ENCODE results near the gene CRACR2A.

Gene CRACR2A

DNA sequence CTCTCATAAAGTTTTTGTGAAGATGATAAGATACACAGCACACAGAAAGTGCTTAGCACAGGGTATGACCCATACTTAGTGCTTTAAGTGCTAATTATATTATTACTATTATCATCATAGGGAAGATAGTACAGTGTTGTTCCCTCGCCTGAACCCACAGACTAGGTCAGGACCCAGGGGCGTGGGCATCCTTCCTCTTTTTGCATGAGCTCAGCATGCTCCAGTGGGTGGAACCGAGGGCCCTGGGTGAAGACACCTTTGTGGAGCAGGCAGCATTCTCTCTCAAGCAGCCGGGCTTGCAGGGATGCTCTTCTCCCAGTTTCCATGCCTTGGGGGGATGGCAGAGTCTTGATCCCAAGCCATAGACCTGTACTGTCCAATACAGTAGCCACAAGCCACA is 34.8 kb downstream of the CRACR2A start:
- Histone ChIP-seq H4K20me1 (ENCODE audit: insufficient read depth, low read length) (0 out of 2 replicates have a peak, but pooled peaks cover 3% of the 10 kb centered on the region), H3K9me3 (ENCODE audit: insufficient read depth, low read length) (0 out of 2 replicates have a peak, but pooled peaks cover 3% of the 10 kb centered on the region), H3K27ac (ENCODE audit: low read length) (no peak overlapping the region), H2AFZ (ENCODE audit: low read depth, low read length) (no peak overlapping the region), H3K9ac (ENCODE audit: low read length) (no peak overlapping the region), H3K4me1 (ENCODE audit: low read length) (no peaks in the 10 kb centered on the region), H3K79me2 (ENCODE audit: low read length) (no peaks in the 10 kb centered on the region), H3K36me3 (replicated peaks; ENCODE audit: low read depth, low read length) (peaks cover 27% of the 10 kb centered on the region), H3K4me3 (ENCODE audit: low read length) (no peak overlapping the region), H3K27me3 (ENCODE audit: low read depth, low read length) (no peaks in the 10 kb centered on the region), H3K4me2 (ENCODE audit: low read length) (no peak overlapping the region)
- no peak for TF ChIP-seq CTCF (IDR thresholded peaks at IDR 0.05; ENCODE audit: low read depth, low read length)
- TF ChIP-seq EZH2phosphoT487 (IDR thresholded peaks at IDR 0.05; ENCODE audit: low read depth): no peak

DNA sequence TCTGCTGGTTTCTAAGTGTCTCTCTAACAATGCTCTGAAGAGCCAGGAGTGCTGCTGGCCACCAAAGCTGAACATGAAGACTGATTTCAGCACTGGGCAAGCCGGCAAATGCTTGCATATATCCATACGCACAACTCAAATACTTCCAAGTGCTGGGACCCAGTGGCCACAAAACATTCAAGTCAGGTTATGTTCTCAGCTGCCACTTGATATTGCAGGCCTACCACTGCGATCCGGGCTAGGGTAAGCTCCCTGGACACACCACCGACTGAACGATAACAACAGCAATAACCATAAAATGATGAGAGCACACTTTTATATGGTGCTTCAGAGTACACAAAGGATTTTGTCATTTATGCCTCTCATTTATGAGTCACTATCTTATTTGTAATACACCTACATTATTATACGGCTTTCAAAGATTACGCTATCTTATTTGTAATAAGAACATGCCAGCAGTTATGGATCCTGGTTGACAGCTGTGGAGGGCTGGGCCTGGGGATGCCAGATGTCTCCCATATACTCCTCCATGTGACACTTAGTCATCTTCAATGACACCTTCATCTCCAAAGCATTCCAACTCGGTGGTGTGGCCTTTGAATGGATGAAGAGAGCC is 35.5 kb downstream of the CRACR2A start:
- no peaks in the 10 kb centered on the region for H3K4me1 ChIP-seq (ENCODE audit: low read length)
- TF ChIP-seq EZH2phosphoT487 (IDR thresholded peaks at IDR 0.05; ENCODE audit: low read depth) (no peak), CTCF (IDR thresholded peaks at IDR 0.05; ENCODE audit: low read depth, low read length) (no peak)
- no peak overlapping the region for H3K4me3 ChIP-seq (ENCODE audit: low read length)
- no peak overlapping the region for H3K4me2 ChIP-seq (ENCODE audit: low read length)
- H3K79me2 ChIP-seq (ENCODE audit: low read length): no peaks in the 10 kb centered on the region
- no peak overlapping the region for H2AFZ ChIP-seq (ENCODE audit: low read depth, low read length)
- H3K9ac ChIP-seq (ENCODE audit: low read length): no peak overlapping the region
- H4K20me1 ChIP-seq (ENCODE audit: insufficient read depth, low read length): 0 out of 2 replicates have a peak, but pooled peaks cover 3% of the 10 kb centered on the region
- H3K27ac ChIP-seq (ENCODE audit: low read length): no peak overlapping the region
- H3K27me3 ChIP-seq (ENCODE audit: low read depth, low read length): no peaks in the 10 kb centered on the region
- peaks cover 20% of the 10 kb centered on the region for H3K36me3 ChIP-seq (replicated peaks; ENCODE audit: low read depth, low read length)
- H3K9me3 ChIP-seq (ENCODE audit: insufficient read depth, low read length): no peaks in the 10 kb centered on the region

DNA sequence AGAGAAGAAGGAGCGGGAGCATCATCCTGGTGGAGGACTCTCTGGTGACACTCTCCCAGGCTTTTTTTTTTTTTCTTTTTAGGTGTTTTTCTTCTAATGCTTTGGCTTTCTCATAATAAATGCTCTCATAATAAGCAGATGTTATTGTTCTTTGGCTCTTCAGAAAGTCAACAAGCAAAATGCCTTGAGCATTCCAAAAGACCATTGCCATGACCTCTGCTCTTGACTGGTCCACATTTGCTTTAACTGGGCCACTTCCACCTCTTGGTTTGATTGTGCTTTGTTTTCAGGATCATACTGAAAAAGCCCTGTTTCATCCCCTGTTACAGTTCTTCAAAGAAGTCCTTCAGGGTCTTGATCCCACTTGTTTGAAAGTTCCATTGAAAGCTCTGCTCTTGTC is 36.9 kb downstream of the CRACR2A start:
- no peak overlapping the region for H2AFZ ChIP-seq (ENCODE audit: low read depth, low read length)
- H3K4me2 ChIP-seq (ENCODE audit: low read length): no peak overlapping the region
- H3K9ac ChIP-seq (ENCODE audit: low read length): no peak overlapping the region
- H3K4me1 ChIP-seq (ENCODE audit: low read length): no peaks in the 10 kb centered on the region
- TF ChIP-seq CTCF (IDR thresholded peaks at IDR 0.05; ENCODE audit: low read depth, low read length): no peak
- TF ChIP-seq EZH2phosphoT487 (IDR thresholded peaks at IDR 0.05; ENCODE audit: low read depth): no peak
- H3K4me3 ChIP-seq (ENCODE audit: low read length): no peak overlapping the region
- peaks cover 16% of the 10 kb centered on the region for H3K36me3 ChIP-seq (replicated peaks; ENCODE audit: low read depth, low read length)
- no peaks in the 10 kb centered on the region for H3K27me3 ChIP-seq (ENCODE audit: low read depth, low read length)
- H3K79me2 ChIP-seq (ENCODE audit: low read length): no peaks in the 10 kb centered on the region
- 0 out of 2 replicates have a peak, but pooled peaks cover 3% of the 10 kb centered on the region for H4K20me1 ChIP-seq (ENCODE audit: insufficient read depth, low read length)
- H3K9me3 ChIP-seq (ENCODE audit: insufficient read depth, low read length): no peaks in the 10 kb centered on the region
- H3K27ac ChIP-seq (ENCODE audit: low read length): no peak overlapping the region

GRCh38 chr12:3713947-3714346 is 39.0 kb downstream of the CRACR2A start:
- H3K4me1 ChIP-seq (ENCODE audit: low read length): peaks cover 4% of the 10 kb centered on the region
- H3K27ac ChIP-seq (ENCODE audit: low read length): no peak overlapping the region
- no peaks in the 10 kb centered on the region for H3K79me2 ChIP-seq (ENCODE audit: low read length)
- H3K27me3 ChIP-seq (ENCODE audit: low read depth, low read length): no peaks in the 10 kb centered on the region
- no peak overlapping the region for H3K4me2 ChIP-seq (ENCODE audit: low read length)
- no peak overlapping the region for H2AFZ ChIP-seq (ENCODE audit: low read depth, low read length)
- no peak overlapping the region for H3K4me3 ChIP-seq (ENCODE audit: low read length)
- peaks cover 17% of the 10 kb centered on the region for H3K36me3 ChIP-seq (replicated peaks; ENCODE audit: low read depth, low read length)
- H4K20me1 ChIP-seq (ENCODE audit: insufficient read depth, low read length): peaks cover 5% of the 10 kb centered on the region; the same call in 1 of the 2 replicates
- no peak overlapping the region for H3K9ac ChIP-seq (ENCODE audit: low read length)
- TF ChIP-seq CTCF (IDR thresholded peaks at IDR 0.05; ENCODE audit: low read depth, low read length): no peak
- H3K9me3 ChIP-seq (ENCODE audit: insufficient read depth, low read length): no peaks in the 10 kb centered on the region
